Spleen (tissue), 11 donors: ENCODE measurements around the gene NADK. TPM values are rescaled to one million over a fixed set of nuclear protein-coding genes. Genes with fewer than 3 reads are reported as not detected.

Experiments
- DNase-seq: peaks from one replicate; pipeline ENCODE4 v3.0.0-alpha.2; 2020
- H3K27ac ChIP-seq, 8 donors: fragments of 200-600 bp; sonication (generic) in 7 of 8; 1 replicate in 4 of 8; 2 replicates in 4 of 8; pipeline versions ENCODE4 v1.5.0 to v1.8.0; 2016 to 2021; ENCODE audit warnings: inconsistent platforms in 4 of 8, mild to moderate bottlenecking in 4 of 8, moderate library complexity in 1 of 8
- H3K27me3 ChIP-seq, 7 donors: fragments of 200-600 bp; sonication (generic) in 6 of 7; replicated peaks in 1 of 7; 1 replicate in 4 of 7; 2 replicates in 3 of 7; pipeline versions ENCODE4 v1.5.0 to v1.8.0; 2016 to 2021; ENCODE audit warnings: inconsistent platforms in 3 of 7, mild to moderate bottlenecking in 1 of 7
- H3K36me3 ChIP-seq, 6 donors: fragments of 200-600 bp; sonication (generic) in 5 of 6; 1 replicate in 4 of 6; 2 replicates in 2 of 6; pipeline versions ENCODE4 v1.5.0 to v1.8.0; 2016 to 2021; ENCODE audit warnings: inconsistent platforms in 2 of 6
- H3K4me1 ChIP-seq, 6 donors: fragments of 200-600 bp; sonication (generic) in 5 of 6; 1 replicate in 3 of 6; 2 replicates in 3 of 6; pipeline versions ENCODE4 v1.5.0 to v1.8.0; 2016 to 2021; ENCODE audit warnings: inconsistent platforms in 3 of 6
- H3K4me3 ChIP-seq, 8 donors: fragments of 200-600 bp; sonication (generic) in 7 of 8; 1 replicate in 4 of 8; 2 replicates in 4 of 8; pipeline versions ENCODE4 v1.5.0 to v1.8.0; 2016 to 2021; ENCODE audit warnings: inconsistent platforms in 4 of 8, mild to moderate bottlenecking in 4 of 8, moderate library complexity in 2 of 8
- H3K9me3 ChIP-seq, 8 donors: fragments of 200-600 bp; sonication (generic) in 7 of 8; 1 replicate in 4 of 8; 2 replicates in 4 of 8; pipeline versions ENCODE4 v1.5.0 to v1.8.0; 2016 to 2021; ENCODE audit warnings: inconsistent platforms in 4 of 8
- CTCF ChIP-seq, 11 experiments: fragments of 200-600 bp in 7 of 11; fragments of 450-650 bp in 4 of 11; sonication (generic) in 4 of 11; IDR thresholded peaks in 8 of 11; conservative IDR thresholded peaks in 3 of 11; 1 replicate in 7 of 11; 2 replicates in 4 of 11; pipeline versions ENCODE4 v1.4.0 to v1.8.0; 2016 to 2021; ENCODE audit warnings: antibody characterized with exemption in 11 of 11, inconsistent platforms in 4 of 11, mild to moderate bottlenecking in 1 of 11
- POLR2A ChIP-seq, 3 donors: fragments of 450-650 bp; IDR thresholded peaks; one replicate each; pipeline ENCODE4 v1.5.1; 2017; ENCODE audit warnings: antibody characterized with exemption in 3 of 3, mild to moderate bottlenecking in 1 of 3
- POLR2AphosphoS5 ChIP-seq, 3 donors: sonication (generic); formaldehyde crosslinking; IDR thresholded peaks; one replicate each; pipeline ENCODE4 v1.5.1; 2017; ENCODE audit warnings: antibody characterized with exemption in 3 of 3
- WGBS, 5 donors: extraction: QIAGEN DNeasy Blood & Tissue Kit in 3 of 5; methylation state at CpG; one replicate each; pipeline versions ENCODE4 v1.1.5 to v1.1.7; 2013 to 2018; 5-methylcytosine and 5-hydroxymethylcytosine counted together
- intact Hi-C: fragments of 100-400 bp; cut with DNase I; formaldehyde crosslinking; loops from one replicate; pipeline ENCODE4 v1.15.0; 2023; ENCODE audit warnings: low total_unique reads
- polyA plus RNA-seq, 3 donors: library from polyadenylated mRNA; stranded (reverse); fragments of 200-250 nt; gene quantifications; one replicate each; pipeline ENCODE4 v1.2.1, GENCODE V29; 2013
- total RNA-seq, 7 donors: library from RNA; depleted of rRNA in 3 of 7; stranded (reverse); fragments of >200 nt in 3 of 7; fragmentation: NEBNext Ultra II Directional in 4 of 7; extraction: Animal tissue kit (Norgen Biotek cat#: 25700) in 4 of 7; gene quantifications; one replicate each; pipeline versions ENCODE4 v1.1.0 to v1.2.1, GENCODE V29; 2016 to 2021
- donor health status: healthy with polysubstance abuse.
- donor health status: DM: no; HTN: no; CAD: no; lungs with moderate emphysema.
- donor health status: DM: no; HTN: no; CAD: no.
- donor health status: Bipolar disorder and iron deficiency.
- donor health status: healthy.
- donor health status: DM: no; HTN: no; CAD: no.
- donor health status: DM: yes; HTN: yes; CAD: no.

Gene NADK
- total and polyA plus RNA-seq, 10 donors, result 62.6 to 271 (median 179) TPM

- no peaks in the 10 kb centered on the region for H3K9me3 ChIP-seq
- intact Hi-C loops, result no loop called here
- H3K27me3 ChIP-seq, result no peaks in the 10 kb centered on the region
- peaks cover 0 to 45% (median 27%) of the 10 kb centered on the region in 6 donors for H3K4me1 ChIP-seq
- peak overlapping the region in 1 of 8 donors; percentile 50 for H3K27ac ChIP-seq
- no peak overlapping the region for H3K4me3 ChIP-seq
- TF ChIP-seq CTCF (IDR thresholded peaks at IDR 0.05 in 8 of 11, conservative IDR thresholded peaks at IDR 0.05 in 3 of 11) (no peak), POLR2AphosphoS5 (IDR thresholded peaks at IDR 0.05) (peak in 1 of 3 donors; percentile 65), POLR2A (IDR thresholded peaks at IDR 0.05) (no peak)
- no peak for DNase-seq
- WGBS, 5 donors, result 85 to 93% (median 88%) methylated on average over 10 of the region's 10 CpGs
- H3K36me3 ChIP-seq, result peaks cover 0 to 100% (median 84%) of the 10 kb centered on the region in 6 donors
Measured at GRCh38 chr1:1794999-1795398, 16.7 kb upstream of the NADK start.

GRCh38 chr1:1793481-1794244 is 15.4 kb upstream of the NADK start:
- no peaks in the 10 kb centered on the region for H3K9me3 ChIP-seq
- H3K4me1 ChIP-seq, result peaks cover 0 to 49% (median 28%) of the 10 kb centered on the region in 6 donors
- TF ChIP-seq POLR2AphosphoS5 (IDR thresholded peaks at IDR 0.05) (peak in 2 of 3 donors; percentile 32 to 66), POLR2A (IDR thresholded peaks at IDR 0.05) (no peak)
- no peak overlapping the region for H3K4me3 ChIP-seq
- H3K36me3 ChIP-seq, result peaks cover 0 to 100% (median 96%) of the 10 kb centered on the region in 6 donors
- H3K27me3 ChIP-seq, result no peaks in the 10 kb centered on the region
- H3K27ac ChIP-seq, result peak overlapping the region in 1 of 8 donors; percentile 18
- WGBS, 5 donors, result 83 to 92% (median 86%) methylated on average over 17 of the region's 17 CpGs
- intact Hi-C loops, result no loop called here
- no peak for DNase-seq

- peak overlapping the region; percentile 6 to 73 (median 56) for H3K27ac ChIP-seq
- H3K9me3 ChIP-seq, result no peaks in the 10 kb centered on the region
- no peak for DNase-seq
- TF ChIP-seq POLR2AphosphoS5 (IDR thresholded peaks at IDR 0.05), result peak in 1 of 3 donors; percentile 41
- peak in 4 of 11 experiments; percentile 12 to 45 (median 16) for TF ChIP-seq CTCF (IDR thresholded peaks at IDR 0.05 in 8 of 11, conservative IDR thresholded peaks at IDR 0.05 in 3 of 11)
- TF ChIP-seq POLR2A (IDR thresholded peaks at IDR 0.05), result no peak
- intact Hi-C loops, result loop anchor here (10.0 kb wide), 1 partner anchor 106 kb away; the partner anchor contains the start of gene GNB1
- H3K4me1 ChIP-seq, result peaks cover 0 to 55% (median 10%) of the 10 kb centered on the region in 6 donors
- H3K4me3 ChIP-seq, result no peak overlapping the region
- peaks cover 3 to 100% (median 91%) of the 10 kb centered on the region in 6 donors for H3K36me3 ChIP-seq
- H3K27me3 ChIP-seq, result no peaks in the 10 kb centered on the region
- 83 to 88% (median 86%) methylated on average over 22 to 25 of the region's 25 CpGs for WGBS, 5 donors
Measured at GRCh38 chr1:1788646-1789431, 10.6 kb upstream of the NADK start.

- intact Hi-C loops, result loop anchor here (10.0 kb wide), 1 partner anchor 107 kb away; the partner anchor contains the start of gene GNB1
- peaks cover 3 to 94% (median 86%) of the 10 kb centered on the region in 6 donors for H3K36me3 ChIP-seq
- DNase-seq, result no peak
Measured at GRCh38 chr1:1788136-1788535, 9.9 kb upstream of the NADK start.

More at GRCh38 chr1:1788136-1788535, 9.9 kb upstream of the NADK start:
- Histone ChIP-seq H3K27ac (peak overlapping the region in 7 of 8 donors; percentile 6 to 73 (median 61)), H3K4me1 (peaks cover 5 to 62% (median 17%) of the 10 kb centered on the region in 6 donors), H3K4me3 (no peak overlapping the region), H3K27me3 (no peaks in the 10 kb centered on the region), H3K9me3 (no peaks in the 10 kb centered on the region)
- 67 to 89% (median 71%) methylated on average over 5 to 7 of the region's 7 CpGs for WGBS, 5 donors
- peak in 2 of 3 donors; percentile 64 to 66 for TF ChIP-seq POLR2AphosphoS5 (IDR thresholded peaks at IDR 0.05)
- TF ChIP-seq POLR2A (IDR thresholded peaks at IDR 0.05), result no peak
- no peak for TF ChIP-seq CTCF (IDR thresholded peaks at IDR 0.05 in 8 of 11, conservative IDR thresholded peaks at IDR 0.05 in 3 of 11)
